ENCODE measurements around the gene BOD1L2. TPM values are rescaled to one million over a fixed set of nuclear protein-coding genes. Genes with fewer than 3 reads are reported as not detected.
A peak's percentile ranks its signal among the peaks of the same experiment; 100 is the strongest.

Gene BOD1L2
- not detected for total RNA-seq
- long read RNA-seq = 0 reads

GRCh38 chr18:57146956-57147636, at the start of gene BOD1L2:
Gene BOD1L2 (plus strand): TSS chr18:57147087. CDS start chr18:57147313, 226 bp downstream.
- ATAC-seq = no peak
- intact Hi-C loops (cut with DNase I) = no loop called here
- no peak for DNase-seq

DNA sequence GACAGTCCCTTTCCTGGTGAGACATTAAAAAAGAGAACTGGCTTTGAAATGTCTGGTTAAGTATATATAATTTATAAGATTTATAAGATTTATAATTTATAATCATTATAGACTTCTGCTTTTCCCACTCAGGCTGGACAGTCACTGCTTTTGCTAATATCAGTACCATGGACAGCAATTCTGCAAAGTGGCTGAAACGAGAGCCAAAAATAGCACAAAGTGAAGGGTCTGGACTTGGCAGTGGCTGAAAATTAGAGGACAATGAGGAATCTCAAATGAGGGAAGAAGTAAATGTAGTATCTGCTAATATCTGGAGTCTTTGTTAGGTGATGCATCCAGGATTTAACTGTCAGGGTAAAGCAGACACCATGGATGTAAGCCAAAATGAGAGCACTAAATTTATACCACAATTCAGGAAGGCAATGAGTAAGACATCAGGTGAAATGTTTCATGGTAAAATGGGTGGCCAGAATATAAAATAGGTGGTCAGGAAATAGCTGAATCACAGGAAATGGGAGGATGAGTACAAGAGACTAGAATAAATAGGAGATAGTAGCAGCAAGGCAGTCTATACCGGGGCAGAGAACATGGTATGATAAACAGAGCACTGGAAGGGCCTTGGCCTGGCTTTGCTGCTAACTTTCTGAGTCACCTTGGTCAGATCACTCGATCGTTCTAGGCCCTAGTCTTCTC, 39.6 kb upstream of the BOD1L2 start:
- DNase-seq (no peak), ATAC-seq (peak; percentile 21 to 68)
- intact Hi-C loops (cut with DNase I) = no loop called here

DNA sequence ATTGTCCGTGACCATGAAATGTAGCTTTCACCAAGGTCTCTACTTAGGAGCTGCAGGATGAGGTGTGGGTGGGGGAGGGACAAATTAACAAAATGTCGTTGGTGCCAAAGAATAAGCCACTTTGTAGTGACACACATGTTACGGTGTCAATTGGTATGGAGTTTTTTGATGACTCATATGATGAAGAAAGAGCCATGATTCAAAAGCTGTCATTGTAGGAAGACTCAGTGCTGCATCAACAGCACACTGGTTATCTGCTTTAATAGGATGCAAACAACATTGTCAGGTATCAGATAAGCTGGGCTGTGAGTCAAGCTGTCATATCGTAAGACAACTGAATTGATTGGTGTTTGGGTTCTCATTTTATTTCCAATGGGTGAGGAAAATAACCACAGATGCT, 36.6 kb upstream of the BOD1L2 start:
- DNase-seq (no peak), ATAC-seq (no peak)
- intact Hi-C loops (cut with DNase I) = no loop called here

- DNase-seq = no peak
- intact Hi-C loops (cut with DNase I) = no loop called here
- ATAC-seq = no peak
These were observed 33.0 kb upstream of the BOD1L2 start for GRCh38 chr18:57113799-57114420.

- intact Hi-C loops (cut with DNase I) = no loop called here
- no peak for ATAC-seq
- DNase-seq = no peak
These were observed 30.2 kb upstream of the BOD1L2 start for GRCh38 chr18:57116598-57117132.

- intact Hi-C loops (cut with DNase I) = no loop called here
- DNase-seq (no peak), ATAC-seq (no peak)
These were observed 25.3 kb upstream of the BOD1L2 start for GRCh38 chr18:57121542-57122112.

GRCh38 chr18:57122936-57123510, 23.9 kb upstream of the BOD1L2 start:
- intact Hi-C loops (cut with DNase I) = no loop called here
- ATAC-seq (no peak), DNase-seq (no peak)

DNA sequence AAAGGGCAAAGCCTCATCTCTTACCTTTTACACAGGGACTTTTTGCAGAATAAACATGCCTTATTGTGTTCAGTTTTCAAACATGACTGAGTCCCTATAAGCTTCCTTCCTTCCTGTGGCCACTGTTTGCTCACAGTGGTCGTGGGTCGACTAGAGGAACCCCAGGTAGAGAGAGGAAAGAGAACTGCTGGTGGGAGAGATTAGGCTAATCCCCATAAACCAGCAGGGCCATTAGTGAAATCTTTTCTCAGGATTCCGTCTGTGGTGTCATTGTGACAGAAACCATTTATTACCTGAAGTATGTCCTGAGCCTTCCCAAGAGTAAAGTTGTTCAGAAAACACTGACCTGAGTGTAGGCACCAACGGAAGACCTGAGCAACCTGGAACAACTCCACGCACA, 21.3 kb upstream of the BOD1L2 start:
- no peak for DNase-seq

DNA sequence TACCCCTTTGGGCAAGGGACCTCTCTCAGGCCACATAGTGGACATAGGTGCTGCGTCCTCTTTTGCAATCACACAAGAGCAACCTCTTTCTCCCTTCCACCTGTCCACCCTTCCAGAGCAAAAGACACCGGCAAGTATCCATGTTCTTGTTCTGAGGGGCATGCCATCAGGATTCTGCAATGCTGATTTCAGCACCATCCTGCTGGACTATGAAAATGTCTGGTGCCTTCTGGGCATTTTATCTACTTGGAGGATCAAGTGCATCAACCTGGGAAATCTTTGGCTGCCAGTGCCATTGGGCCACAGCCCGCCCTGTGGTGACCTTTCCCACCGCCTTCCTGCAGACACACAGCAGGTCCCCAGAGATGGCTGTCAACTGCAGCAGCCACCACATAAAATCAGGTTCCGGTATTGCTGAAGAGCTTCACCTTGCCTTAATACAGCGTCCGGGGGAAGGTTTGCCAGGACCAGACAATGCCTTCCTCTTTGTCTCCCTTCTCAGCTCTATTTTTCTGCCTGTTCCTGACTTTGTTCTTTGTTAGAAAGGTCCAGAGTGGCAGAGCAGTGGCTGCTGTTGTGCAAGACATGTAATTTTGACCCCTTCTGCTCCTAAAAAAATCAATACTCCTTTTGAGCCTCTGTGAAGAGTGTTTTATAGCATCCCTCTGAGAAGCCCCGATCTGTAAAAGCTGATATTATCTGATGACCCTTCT, 18.5 kb upstream of the BOD1L2 start:
- ATAC-seq (no peak), DNase-seq (no peak)
- intact Hi-C loops (cut with DNase I) = no loop called here

More for the DNA sequence above, 21.3 kb upstream of the BOD1L2 start:
- intact Hi-C loops (cut with DNase I) = no loop called here
- ATAC-seq = no peak

- ATAC-seq (no peak), DNase-seq (no peak)
- intact Hi-C loops (cut with DNase I) = no loop called here
These were observed 15.8 kb upstream of the BOD1L2 start for GRCh38 chr18:57131101-57131500.

DNA sequence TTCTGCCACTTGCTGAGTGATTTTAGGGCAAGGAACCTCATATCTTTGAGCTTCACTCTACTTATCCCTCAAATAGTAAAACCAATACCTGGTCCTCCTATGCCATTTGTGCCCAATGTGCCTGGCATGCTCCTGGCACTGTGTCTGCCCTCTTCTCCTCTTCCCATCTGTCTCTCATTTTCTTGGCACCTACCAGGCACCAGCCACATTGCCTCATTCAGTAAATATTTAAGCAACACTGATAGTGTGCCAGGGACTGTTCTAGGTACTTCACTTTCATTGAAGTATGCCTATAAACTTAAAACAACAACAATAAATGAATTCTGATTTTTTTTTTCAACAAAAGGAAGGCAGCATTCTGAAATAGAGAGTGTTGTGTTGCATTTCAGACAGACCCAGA, 15.1 kb upstream of the BOD1L2 start:
- intact Hi-C loops (cut with DNase I) = no loop called here
- no peak for DNase-seq
- peak in 1 of 2 donors; percentile 38 for ATAC-seq

DNA sequence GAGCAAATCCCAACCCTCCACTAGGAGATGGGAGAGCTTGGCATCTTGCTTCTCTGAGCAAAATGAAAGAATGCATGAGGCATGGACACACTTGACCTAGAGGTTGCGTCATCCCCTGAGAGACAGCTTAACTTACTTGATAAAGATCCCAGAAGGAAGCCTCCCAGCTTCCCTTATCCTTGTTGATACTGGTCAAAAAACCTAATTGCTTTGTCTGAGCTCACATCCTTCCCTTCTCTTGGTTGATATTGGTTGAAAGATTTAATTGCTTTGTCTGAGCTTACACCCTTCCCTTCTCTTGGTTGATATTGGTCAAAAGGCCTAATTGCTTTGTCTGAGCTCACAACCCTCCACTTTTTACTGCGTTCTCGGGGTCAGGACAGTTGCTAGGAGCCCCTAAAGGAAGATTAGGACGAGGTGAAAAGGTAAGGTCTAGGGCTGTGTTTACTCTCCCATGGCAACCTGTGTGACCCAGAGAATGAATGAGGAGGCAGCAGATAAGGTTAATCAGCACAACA, 12.2 kb upstream of the BOD1L2 start:
- DNase-seq = no peak
- intact Hi-C loops (cut with DNase I) = no loop called here
- ATAC-seq = peak; percentile 50 to 86

GRCh38 chr18:57135699-57136098, 11.2 kb upstream of the BOD1L2 start:
- no peak for ATAC-seq
- intact Hi-C loops (cut with DNase I) = no loop called here

GRCh38 chr18:57137847-57138246, 9.0 kb upstream of the BOD1L2 start:
- no peak for DNase-seq
- no peak for ATAC-seq
- intact Hi-C loops (cut with DNase I) = no loop called here

More at GRCh38 chr18:57135699-57136098, 11.2 kb upstream of the BOD1L2 start:
- DNase-seq = no peak

GRCh38 chr18:57141208-57142129, 5.4 kb upstream of the BOD1L2 start:
- DNase-seq (peak; percentile 29), ATAC-seq (peak in 1 of 2 donors; percentile 97)
- intact Hi-C loops (cut with DNase I) = no loop called here

DNA sequence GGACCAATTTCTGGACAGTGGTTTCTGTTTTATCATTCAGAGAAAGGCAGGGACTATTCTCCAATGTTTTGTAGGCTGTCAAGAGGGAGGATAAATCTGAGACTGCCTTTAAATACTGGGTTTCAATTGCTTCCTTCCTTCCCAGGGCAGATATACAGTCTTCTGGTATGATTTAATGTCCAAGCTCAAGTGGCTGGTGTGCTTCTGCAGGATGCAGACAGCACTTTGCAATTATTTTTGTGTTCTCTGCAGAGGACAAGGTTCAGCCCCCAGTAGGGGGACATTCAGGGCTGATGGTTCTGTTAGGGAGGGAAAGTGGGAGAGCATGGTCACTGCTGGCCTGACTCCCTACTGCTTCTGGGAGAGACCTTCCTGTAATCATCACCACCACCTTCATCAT, 4.6 kb upstream of the BOD1L2 start:
- ATAC-seq = no peak
- DNase-seq = no peak
- intact Hi-C loops (cut with DNase I) = no loop called here

DNA sequence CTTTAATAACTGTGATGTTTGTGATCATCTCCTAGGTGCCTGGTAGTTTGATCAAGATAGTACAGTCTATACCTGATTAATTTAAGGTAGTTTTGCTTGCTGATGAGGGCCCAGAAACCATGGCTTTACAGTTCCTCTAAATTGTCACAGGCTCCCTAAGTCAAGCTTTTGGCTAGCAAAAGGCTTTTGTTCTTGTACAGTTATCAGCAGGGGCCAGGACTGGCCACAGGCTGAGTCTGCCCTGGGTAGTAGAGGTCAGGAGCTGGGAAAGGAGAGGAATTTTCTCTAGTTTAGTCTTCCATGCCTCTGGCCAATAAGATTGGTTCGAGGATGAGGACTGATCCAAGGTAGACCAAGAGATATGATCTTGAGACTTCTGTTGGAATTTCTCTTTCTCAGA, 3.6 kb upstream of the BOD1L2 start:
- DNase-seq (no peak), ATAC-seq (no peak)
- intact Hi-C loops (cut with DNase I) = no loop called here

DNA sequence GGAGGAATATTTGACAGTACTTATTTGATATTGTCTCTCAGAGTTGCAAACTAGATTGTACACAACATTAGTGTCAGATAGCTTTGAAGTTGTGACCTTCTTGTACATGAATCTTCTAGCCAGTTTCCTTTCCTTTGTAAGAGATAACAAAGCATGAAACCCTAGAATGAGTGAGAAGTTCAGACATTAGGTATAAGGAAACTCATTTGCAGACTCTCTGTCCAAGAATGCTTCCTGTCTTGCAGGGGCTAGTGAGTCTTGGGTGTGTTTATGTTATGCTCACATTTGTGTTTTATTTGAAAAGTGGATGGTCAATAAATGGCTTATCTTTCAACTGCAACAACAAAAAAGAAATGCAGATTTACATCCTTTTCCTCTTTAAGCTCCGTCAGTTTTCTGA, 1.4 kb downstream of the BOD1L2 start:
- no peak for ATAC-seq
- DNase-seq = no peak
- intact Hi-C loops (cut with DNase I) = no loop called here

Data from left cardiac atrium (tissue), 4 donors.